Measurements from ENCODE around the gene PDSS2.
A peak's percentile ranks its signal among the peaks of the same experiment; 100 is the strongest.
"Not testable (repeated sequence)": the region's sequence is repeated elsewhere in the genome, so short reads cannot be mapped to it uniquely, and the experiment has no call there.

The PDSS2 gene

DNA sequence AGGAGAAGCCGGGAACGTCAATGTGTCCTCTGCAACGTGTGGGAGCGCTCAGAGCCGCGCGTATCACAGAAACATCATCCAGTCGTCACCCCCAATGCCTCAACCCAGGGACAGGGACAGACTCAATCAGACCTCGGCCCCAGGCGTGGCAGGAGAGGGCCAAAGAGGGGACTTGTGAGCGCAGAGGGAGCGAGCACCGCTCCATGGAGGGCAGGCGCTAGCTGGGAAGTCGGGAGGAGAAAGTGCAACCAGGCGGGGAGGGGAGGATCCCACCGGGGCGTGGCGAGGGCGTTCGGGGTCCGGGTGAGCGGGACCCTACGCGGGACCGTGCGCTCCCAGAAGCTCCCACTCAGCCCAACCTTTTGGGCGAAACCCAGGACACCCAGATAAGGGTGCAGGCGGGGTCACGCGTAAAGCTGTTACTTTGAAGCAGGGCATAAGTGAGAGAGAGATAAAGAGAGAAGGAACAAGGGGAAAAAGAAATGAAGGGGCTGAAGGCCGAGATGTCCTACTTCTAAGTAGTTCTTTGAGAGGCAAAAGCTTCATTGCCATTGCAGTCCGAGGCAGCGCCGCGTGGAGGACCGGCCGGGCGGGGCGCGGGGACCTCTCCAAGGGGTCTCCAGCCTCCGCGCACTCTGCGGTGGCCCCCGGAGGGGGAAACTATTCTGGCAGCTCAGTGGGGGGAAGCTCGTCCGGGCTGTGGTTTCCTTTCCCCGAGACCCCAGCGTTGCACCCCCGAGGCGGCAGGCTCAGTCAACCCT lies 29.7 kb upstream of the PDSS2 start:
- Histone ChIP-seq H3K4me1 (ENCODE audit: insufficient read depth, low read length) (peaks cover 20% of the 10 kb centered on the region), H3K9ac (ENCODE audit: low read depth, low read length) (peak overlapping the region; percentile 76), H3K36me3 (ENCODE audit: insufficient read depth, low read length) (no peaks in the 10 kb centered on the region), H3K9me3 (ENCODE audit: control insufficient read depth, insufficient read depth, low read length) (no peaks in the 10 kb centered on the region)

DNA sequence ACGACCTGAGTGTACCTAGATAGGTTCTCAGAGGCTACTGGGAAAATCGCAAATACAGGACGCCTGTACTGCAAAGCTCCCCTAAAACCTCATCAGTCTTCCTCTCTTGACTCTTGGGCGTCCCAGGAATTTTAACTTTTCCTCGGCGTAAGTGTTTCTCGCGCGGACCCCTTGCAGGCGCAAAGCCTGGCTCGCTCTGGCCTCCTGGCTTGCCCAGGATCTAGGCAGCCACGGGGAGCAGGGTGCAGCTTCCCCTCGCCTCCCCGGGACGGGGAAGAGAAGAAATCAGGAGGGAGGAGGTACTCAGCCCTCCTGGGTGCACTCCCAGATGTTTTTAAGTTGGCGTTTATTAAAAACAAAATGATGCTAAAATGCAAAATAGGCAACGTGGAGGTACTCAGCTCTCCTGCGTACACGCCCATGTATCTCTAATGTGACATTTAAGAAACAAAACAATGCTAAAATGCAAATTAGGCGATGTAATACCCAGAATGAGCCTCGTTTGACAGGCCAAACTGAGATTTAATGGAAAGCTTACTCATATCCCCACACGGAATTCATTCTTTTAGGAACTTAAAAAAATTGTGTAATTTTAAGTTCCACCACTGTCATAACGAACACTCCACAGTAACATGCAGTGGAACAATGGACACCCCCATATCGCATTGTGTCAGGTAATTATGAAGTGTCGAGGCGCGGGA lies 29.0 kb upstream of the PDSS2 start:
- no peaks in the 10 kb centered on the region for H3K9me3 ChIP-seq (ENCODE audit: control insufficient read depth, insufficient read depth, low read length)
- no peaks in the 10 kb centered on the region for H3K36me3 ChIP-seq (ENCODE audit: insufficient read depth, low read length)
- H3K4me1 ChIP-seq (ENCODE audit: insufficient read depth, low read length): peaks cover 18% of the 10 kb centered on the region
- peak overlapping the region; percentile 76; the same call in 1 of the 2 replicates for H3K9ac ChIP-seq (ENCODE audit: low read depth, low read length)

DNA sequence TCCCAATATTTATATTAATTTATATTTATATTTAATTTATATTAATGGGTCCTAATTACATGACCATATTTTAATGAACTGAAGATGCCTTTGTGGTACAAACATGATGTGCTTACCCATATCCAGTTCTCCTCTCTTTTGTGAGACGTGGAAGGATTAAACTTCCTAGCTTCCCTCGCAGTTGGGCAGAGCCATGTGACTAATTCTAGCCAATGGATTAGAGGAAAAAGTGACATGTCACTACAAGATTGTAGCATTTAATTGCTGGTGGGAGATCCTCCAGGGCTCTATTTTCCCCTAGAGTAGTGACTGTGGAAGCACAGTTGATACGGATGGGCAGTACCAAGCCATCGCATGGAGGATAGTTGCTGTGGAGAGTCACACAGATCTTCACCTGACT lies 25.8 kb upstream of the PDSS2 start:
- H3K4me1 ChIP-seq (ENCODE audit: insufficient read depth, low read length): no peaks in the 10 kb centered on the region
- no peak overlapping the region for H3K9ac ChIP-seq (ENCODE audit: low read depth, low read length)
- H3K36me3 ChIP-seq (ENCODE audit: insufficient read depth, low read length): no peaks in the 10 kb centered on the region
- no peaks in the 10 kb centered on the region for H3K9me3 ChIP-seq (ENCODE audit: control insufficient read depth, insufficient read depth, low read length)

DNA sequence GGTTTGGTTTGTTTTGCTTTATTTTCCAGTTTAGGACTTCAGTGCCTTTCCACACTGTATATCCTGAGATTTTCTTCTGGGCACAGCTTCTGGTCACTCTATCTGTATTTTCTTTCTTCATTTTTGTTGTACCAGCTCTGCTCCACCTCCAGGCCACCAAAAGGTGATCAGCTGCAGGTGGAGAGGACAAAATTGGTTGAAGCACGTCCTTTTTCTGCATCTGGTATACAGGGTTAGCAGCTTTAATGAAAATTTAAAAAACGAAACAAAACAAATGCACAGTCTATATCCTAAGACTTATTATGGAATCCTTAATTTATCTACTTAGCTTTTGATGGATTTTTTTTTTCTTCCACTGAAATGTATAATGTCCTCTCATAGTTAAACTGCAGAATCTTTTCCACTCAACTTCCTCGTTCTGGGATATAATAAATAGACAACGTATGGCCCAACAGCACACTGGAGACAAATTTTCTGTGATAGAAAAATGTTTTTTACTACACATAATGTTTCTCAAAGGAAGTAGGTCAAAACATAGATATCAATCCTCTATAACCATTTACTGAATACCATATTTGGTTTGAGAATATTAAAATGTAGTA lies 19.8 kb upstream of the PDSS2 start:
- Histone ChIP-seq H3K36me3 (ENCODE audit: insufficient read depth, low read length) (no peaks in the 10 kb centered on the region), H3K9ac (ENCODE audit: low read depth, low read length) (no peak overlapping the region), H3K9me3 (ENCODE audit: control insufficient read depth, insufficient read depth, low read length) (no peaks in the 10 kb centered on the region), H3K4me1 (ENCODE audit: insufficient read depth, low read length) (no peaks in the 10 kb centered on the region)

DNA sequence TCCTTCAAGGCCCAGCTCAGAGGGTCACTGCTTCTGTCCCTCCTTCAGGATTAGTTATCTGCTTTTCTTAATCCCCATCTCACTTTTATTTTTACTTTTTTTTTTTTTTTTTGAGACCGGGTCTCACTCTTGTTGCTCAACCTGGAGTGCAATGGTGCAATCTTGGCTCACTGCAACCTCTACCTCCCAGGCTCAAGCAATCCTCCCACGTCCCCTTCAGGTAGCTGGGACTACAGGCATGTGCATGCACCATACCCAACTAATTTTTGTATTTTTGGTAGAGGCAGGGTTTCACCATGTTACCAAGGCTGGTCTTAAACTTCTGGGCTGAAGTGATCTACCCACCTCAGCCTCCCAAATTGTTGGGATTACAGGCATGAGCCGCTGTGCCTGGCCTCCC lies 16.5 kb upstream of the PDSS2 start:
- not testable (repeated sequence) for H3K9me3 ChIP-seq (ENCODE audit: control insufficient read depth, insufficient read depth, low read length); H3K36me3 ChIP-seq (ENCODE audit: insufficient read depth, low read length); H3K4me1 ChIP-seq (ENCODE audit: insufficient read depth, low read length); H3K9ac ChIP-seq (ENCODE audit: low read depth, low read length)

DNA sequence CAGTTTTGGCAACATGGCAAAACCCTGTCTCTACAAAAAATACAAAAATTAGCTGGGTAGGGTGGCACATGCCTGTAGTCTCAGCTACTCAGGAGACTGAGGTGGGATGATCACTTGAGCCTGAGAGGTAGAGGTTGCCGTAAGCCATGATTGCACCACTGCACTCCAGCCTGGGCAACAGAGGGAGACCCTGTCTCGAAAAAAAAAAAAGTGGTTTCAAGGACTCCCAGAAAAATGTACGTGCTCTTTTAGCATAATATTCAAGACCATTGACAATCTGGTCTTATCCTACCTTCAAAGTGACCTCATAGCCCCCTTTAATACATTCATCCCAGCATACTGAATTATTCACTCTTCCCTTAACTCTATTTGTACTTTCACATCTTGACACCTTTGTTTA lies 16.0 kb upstream of the PDSS2 start:
- H3K9me3 ChIP-seq (ENCODE audit: control insufficient read depth, insufficient read depth, low read length); H3K36me3 ChIP-seq (ENCODE audit: insufficient read depth, low read length); H3K4me1 ChIP-seq (ENCODE audit: insufficient read depth, low read length); H3K9ac ChIP-seq (ENCODE audit: low read depth, low read length): not testable (repeated sequence)

DNA sequence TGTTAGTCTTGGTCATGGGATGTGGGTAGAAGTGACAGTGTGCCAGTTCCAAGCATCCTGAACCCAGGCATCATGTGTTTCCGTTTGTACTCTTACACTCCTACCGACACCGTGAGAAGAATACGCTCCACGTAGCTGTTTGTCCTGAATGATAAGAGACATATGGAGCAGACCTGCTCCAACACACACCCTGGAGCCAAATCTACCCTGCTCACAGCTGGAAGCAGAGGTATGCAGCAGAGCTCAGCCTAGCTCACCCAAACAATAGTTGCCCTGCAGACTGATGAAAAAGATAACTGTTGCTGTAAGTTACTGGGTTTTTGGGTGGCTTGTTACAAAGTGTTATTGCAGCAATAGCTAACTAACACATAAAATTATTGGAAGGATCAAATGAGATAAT lies 14.3 kb upstream of the PDSS2 start:
- no peak overlapping the region; the same call in 1 of the 2 replicates for H3K9ac ChIP-seq (ENCODE audit: low read depth, low read length)
- H3K4me1 ChIP-seq (ENCODE audit: insufficient read depth, low read length): no peaks in the 10 kb centered on the region
- no peaks in the 10 kb centered on the region for H3K36me3 ChIP-seq (ENCODE audit: insufficient read depth, low read length)
- no peaks in the 10 kb centered on the region for H3K9me3 ChIP-seq (ENCODE audit: control insufficient read depth, insufficient read depth, low read length)

DNA sequence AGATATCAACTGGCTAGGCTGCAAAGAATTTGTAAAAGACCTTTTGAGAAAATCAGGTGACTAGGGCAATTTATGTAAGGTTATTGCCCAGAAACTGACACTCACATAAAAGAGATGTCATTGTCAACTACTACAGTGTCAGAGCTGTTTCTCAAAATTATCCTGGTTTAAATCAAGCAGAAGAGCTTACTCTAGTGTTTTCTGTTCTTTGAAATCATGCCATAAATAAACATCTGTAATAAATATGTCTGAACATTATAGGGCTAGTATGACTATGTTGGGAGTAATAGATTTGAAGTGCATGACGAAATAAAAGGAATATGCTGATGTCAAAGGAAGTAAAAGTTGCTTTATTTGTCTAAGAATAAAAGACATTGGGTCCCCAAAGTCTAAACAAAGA lies 11.0 kb upstream of the PDSS2 start:
- H3K9me3 ChIP-seq (ENCODE audit: control insufficient read depth, insufficient read depth, low read length): no peaks in the 10 kb centered on the region
- no peak overlapping the region for H3K9ac ChIP-seq (ENCODE audit: low read depth, low read length)
- H3K36me3 ChIP-seq (ENCODE audit: insufficient read depth, low read length): no peaks in the 10 kb centered on the region
- H3K4me1 ChIP-seq (ENCODE audit: insufficient read depth, low read length): peaks cover 3% of the 10 kb centered on the region; the same call in 1 of the 2 replicates

DNA sequence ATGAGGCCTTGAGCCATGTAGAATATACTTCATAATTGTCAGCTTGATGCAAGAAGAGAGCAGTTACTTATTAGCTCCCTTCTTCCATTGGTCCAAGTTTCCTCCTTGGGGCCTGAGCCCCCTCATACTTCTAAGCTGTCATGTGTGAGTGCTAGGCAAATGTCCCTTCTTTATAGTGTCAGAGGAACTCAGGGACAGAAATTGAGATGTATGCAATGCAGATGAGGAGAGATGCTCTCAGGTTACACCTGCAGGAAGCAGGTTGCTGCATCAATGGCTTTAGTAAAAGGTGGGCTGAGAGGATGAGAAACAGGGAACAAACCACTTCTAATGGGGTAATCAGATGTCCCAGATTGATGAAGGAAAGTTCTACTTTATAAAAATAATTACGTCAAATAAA lies 6.7 kb upstream of the PDSS2 start:
- H3K4me1 ChIP-seq (ENCODE audit: insufficient read depth, low read length): peaks cover 3% of the 10 kb centered on the region; the same call in 1 of the 2 replicates
- H3K36me3 ChIP-seq (ENCODE audit: insufficient read depth, low read length): no peaks in the 10 kb centered on the region
- no peaks in the 10 kb centered on the region for H3K9me3 ChIP-seq (ENCODE audit: control insufficient read depth, insufficient read depth, low read length)
- no peak overlapping the region for H3K9ac ChIP-seq (ENCODE audit: low read depth, low read length)

DNA sequence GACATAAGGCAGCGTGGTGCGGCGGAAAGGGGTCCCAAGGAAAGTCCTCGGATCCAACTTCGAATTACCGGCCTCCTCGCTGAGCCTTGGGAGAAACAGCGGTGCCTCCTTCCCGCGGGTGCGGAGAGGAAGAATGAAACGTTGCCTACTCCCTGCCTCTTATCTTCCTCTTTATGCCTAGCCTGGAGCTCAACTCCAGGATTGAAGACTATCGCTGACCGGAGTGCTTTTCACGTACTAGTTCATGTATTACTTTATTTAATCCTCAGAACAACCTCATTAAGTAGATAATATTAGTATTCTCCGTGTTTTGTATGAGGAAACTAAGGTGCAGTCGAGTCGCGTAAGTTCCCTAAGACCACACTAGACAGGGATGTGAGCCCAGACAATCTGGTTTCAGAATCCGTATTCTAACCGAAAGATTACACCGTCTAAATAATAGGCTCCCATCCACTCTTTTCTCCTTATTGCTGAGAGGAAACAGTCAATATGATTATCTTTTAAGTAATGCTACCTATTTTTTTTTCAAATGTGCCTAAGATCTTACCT lies 793 bp upstream of the PDSS2 start:
- Histone ChIP-seq H3K9ac (ENCODE audit: low read depth, low read length) (peak overlapping the region; percentile 66), H3K4me1 (ENCODE audit: insufficient read depth, low read length) (no peaks in the 10 kb centered on the region)

DNA sequence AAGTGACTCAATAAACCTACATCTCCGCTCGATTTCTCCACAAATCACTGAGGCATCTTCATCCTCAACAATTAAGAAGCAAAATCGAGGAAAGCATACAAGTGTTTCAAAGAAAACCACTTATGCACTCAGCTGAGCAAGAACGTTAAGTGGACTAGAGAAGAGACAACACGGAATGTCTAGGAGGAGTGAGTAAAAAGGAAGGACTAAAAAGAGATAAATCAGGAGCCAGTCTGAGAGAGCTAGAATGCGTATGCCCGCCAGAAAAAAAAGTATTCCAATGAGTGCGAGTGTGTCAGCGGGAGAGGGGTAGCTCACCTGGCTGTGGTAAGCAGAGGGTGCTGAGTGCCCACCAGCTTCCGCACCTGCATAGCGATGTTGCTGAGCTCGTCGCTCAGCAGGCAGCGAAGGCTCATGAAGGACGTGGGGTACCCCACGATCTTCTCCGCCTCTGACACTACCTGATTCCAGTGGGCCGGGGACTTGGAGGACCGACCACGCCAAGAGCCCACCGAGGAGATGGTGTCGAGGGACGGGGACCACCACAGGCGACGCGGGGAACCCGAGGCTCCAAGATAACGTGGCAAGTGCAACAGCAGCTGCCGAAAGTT lies 587 bp downstream of the PDSS2 start:
- Histone ChIP-seq H3K4me1 (ENCODE audit: insufficient read depth, low read length) (no peaks in the 10 kb centered on the region), H3K9me3 (ENCODE audit: control insufficient read depth, insufficient read depth, low read length) (no peaks in the 10 kb centered on the region), H3K36me3 (ENCODE audit: insufficient read depth, low read length) (no peaks in the 10 kb centered on the region), H3K9ac (ENCODE audit: low read depth, low read length) (peak overlapping the region; percentile 66)

More for the DNA sequence above, 793 bp upstream of the PDSS2 start:
- Histone ChIP-seq H3K36me3 (ENCODE audit: insufficient read depth, low read length) (no peaks in the 10 kb centered on the region), H3K9me3 (ENCODE audit: control insufficient read depth, insufficient read depth, low read length) (no peaks in the 10 kb centered on the region)

DNA sequence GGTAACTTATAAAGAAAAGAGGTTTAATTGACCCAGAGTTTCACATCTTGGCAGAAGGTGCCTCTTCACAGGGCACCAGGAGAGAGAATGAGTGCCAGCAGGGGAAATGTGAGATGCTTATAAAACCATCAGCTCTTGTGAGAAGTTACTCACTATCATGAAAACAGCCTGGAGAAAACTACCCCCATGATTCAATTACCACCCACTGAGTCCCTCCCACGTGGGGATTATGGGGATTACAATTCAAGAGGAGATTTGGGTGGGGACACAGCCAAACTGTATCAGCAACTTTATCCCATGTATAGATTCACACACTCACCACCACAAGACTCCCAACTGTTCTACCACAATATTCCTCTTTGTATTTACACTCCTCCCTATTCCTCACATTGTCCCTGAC lies 10.6 kb downstream of the PDSS2 start:
- no peak overlapping the region for H3K9ac ChIP-seq (ENCODE audit: low read depth, low read length)
- H3K9me3 ChIP-seq (ENCODE audit: control insufficient read depth, insufficient read depth, low read length): peaks cover 15% of the 10 kb centered on the region
- H3K4me1 ChIP-seq (ENCODE audit: insufficient read depth, low read length): no peaks in the 10 kb centered on the region
- H3K36me3 ChIP-seq (ENCODE audit: insufficient read depth, low read length): no peaks in the 10 kb centered on the region; the same call in 1 of the 2 replicates

DNA sequence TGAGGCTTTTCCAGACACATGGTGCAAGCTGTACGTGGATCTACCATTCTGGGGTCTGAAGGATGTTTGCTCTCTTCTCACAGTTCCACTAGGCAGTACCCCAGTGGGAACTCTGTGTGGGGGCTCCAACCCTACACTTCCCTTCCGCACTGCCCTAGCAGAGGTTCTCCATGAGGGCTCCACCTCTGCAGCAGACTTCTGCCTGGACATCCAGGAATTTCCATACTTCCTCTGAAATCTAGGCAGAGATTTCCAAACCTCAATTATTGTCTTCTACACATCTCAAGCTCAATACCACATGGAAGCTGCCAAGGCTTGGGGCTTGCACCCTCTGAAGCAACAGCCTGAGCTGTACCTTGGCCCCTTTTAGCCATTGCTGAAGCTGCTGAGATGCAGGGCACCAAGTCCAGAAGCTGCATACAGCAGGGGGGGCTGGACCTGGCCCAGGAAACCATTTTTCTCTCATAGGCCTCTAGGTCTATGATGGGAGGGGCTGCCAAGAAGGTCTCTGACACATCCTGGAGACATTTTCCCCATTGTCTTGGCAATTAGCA lies 11.6 kb downstream of the PDSS2 start:
- Histone ChIP-seq H3K4me1 (ENCODE audit: insufficient read depth, low read length) (no peaks in the 10 kb centered on the region), H3K9me3 (ENCODE audit: control insufficient read depth, insufficient read depth, low read length) (peaks cover 15% of the 10 kb centered on the region), H3K9ac (ENCODE audit: low read depth, low read length) (no peak overlapping the region), H3K36me3 (ENCODE audit: insufficient read depth, low read length) (no peaks in the 10 kb centered on the region)

DNA sequence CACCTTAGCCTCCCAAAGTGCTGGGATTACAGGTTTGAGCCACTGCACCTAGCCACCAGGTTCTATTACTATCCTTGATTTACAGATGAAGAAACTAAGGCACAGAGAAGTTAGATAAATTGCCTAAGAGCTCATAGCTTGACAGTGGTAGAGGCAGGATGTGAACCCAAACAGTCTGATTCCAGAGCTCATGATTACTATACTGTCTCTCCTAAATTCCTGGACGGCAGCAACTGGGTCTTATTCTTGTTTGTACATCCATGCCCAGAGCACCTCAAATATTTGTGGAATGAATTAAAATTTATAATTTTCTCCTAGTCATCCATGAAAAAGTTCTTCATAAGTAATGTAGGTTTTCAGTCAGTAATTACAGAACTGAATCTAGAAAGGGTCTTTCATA lies 15.1 kb downstream of the PDSS2 start:
- Histone ChIP-seq H3K9me3 (ENCODE audit: control insufficient read depth, insufficient read depth, low read length) (peaks cover 15% of the 10 kb centered on the region), H3K36me3 (ENCODE audit: insufficient read depth, low read length) (no peaks in the 10 kb centered on the region), H3K4me1 (ENCODE audit: insufficient read depth, low read length) (no peaks in the 10 kb centered on the region), H3K9ac (ENCODE audit: low read depth, low read length) (no peak overlapping the region)

All from ES-I3 (cell line).